Neural crest cell (in vitro differentiated cells): ENCODE data around the gene SUCLG2. TPM values are rescaled to one million over a fixed set of nuclear protein-coding genes. Genes with fewer than 3 reads are reported as not detected.

Experiments used
- DNase-seq: peaks from one replicate; pipeline ENCODE4 v3.0.0; 2021; ENCODE audit warnings: low read depth, mixed read lengths, low spot score
- H3K27ac Mint-ChIP-seq: one replicate; pipeline ENCODE4 v1.8.0; 2021; ENCODE audit warnings: mild to moderate bottlenecking, mixed read lengths; ENCODE audit not compliant: unreplicated experiment
- H3K27me3 Mint-ChIP-seq: 2 replicates; pipeline ENCODE4 v1.8.0; 2021; ENCODE audit warnings: low read depth, mild to moderate bottlenecking, mixed read lengths
- H3K36me3 Mint-ChIP-seq: 2 replicates; pipeline ENCODE4 v1.8.0; 2021; ENCODE audit warnings: low read depth, mild to moderate bottlenecking, mixed read lengths
- H3K4me1 Mint-ChIP-seq: 2 replicates; pipeline ENCODE4 v1.8.0; 2021; ENCODE audit warnings: mixed read lengths
- H3K4me3 Mint-ChIP-seq: one replicate; pipeline ENCODE4 v1.8.0; 2021; ENCODE audit warnings: mild to moderate bottlenecking, mixed read lengths
- H3K9me3 Mint-ChIP-seq: 2 replicates; pipeline ENCODE4 v1.8.0; 2021; ENCODE audit warnings: mixed read lengths
- total RNA-seq: library from RNA; stranded (reverse); gene quantifications from 2 replicates; pipeline ENCODE4 v1.2.1, GENCODE V29; 2021
- TF ChIP-seq, protein P1 (sequence below): fragments of 200-600 bp; sonication (generic); conservative IDR thresholded peaks from 2 replicates; pipeline ENCODE4 v1.5.0; 2021; ENCODE audit warnings: antibody characterized with exemption, mild to moderate bottlenecking

Gene SUCLG2
- total RNA-seq, 1 donor from 2014 or later = 36.4 TPM

DNA sequence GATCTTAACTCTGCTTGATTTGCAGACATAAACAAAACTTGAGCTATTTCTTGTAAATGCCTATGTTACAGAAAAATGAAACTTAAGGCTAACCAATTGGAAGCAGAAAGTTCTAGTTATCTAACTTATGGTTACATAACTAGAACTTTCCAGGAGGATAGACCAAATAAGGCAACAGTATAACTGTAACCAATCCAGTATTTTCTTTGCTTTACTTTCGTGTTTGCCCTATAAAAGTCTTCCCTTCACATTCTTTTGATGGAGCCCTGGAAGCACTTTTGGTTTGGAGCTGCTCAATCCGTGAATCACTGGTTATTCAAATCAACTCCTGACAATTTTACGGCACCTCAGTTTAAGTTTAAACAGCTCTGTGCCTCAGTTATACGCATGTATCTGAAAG, 164.6 kb downstream of the SUCLG2 start:
- TF ChIP-seq, protein P1, sequence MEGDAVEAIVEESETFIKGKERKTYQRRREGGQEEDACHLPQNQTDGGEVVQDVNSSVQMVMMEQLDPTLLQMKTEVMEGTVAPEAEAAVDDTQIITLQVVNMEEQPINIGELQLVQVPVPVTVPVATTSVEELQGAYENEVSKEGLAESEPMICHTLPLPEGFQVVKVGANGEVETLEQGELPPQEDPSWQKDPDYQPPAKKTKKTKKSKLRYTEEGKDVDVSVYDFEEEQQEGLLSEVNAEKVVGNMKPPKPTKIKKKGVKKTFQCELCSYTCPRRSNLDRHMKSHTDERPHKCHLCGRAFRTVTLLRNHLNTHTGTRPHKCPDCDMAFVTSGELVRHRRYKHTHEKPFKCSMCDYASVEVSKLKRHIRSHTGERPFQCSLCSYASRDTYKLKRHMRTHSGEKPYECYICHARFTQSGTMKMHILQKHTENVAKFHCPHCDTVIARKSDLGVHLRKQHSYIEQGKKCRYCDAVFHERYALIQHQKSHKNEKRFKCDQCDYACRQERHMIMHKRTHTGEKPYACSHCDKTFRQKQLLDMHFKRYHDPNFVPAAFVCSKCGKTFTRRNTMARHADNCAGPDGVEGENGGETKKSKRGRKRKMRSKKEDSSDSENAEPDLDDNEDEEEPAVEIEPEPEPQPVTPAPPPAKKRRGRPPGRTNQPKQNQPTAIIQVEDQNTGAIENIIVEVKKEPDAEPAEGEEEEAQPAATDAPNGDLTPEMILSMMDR = no peak
- Mint-ChIP-seq H3K9me3 (no peaks in the 10 kb centered on the region), H3K27ac (no peak overlapping the region), H3K27me3 (no peaks in the 10 kb centered on the region), H3K36me3 (peaks cover 5% of the 10 kb centered on the region), H3K4me3 (no peak overlapping the region), H3K4me1 (peaks cover 4% of the 10 kb centered on the region)
- no peak for DNase-seq

DNA sequence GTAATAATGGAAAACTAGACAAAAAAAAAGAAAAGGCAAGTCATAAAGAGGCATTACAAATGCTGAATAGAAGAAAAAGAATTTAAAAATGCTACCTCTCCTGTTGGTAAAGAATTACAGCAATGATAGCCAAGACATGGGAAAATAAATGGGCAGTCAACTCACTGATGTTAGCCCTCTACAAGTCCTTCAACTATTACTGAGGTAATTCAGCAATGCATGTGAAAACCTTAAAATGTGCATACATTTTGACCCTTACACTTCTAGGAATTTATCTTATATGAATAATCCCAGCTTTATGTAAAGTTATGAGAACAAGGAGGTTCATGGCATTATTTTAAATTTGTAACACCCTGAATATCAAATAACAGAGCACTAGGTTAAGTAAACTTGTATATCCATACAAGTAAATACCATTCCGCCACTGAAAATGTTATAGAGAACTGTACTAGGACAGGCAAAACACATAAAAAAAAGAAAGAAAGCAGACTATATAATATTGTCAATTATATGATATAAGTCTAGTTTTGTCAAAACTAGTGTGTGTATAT, 166.8 kb downstream of the SUCLG2 start:
- Mint-ChIP-seq H3K9me3 (no peaks in the 10 kb centered on the region), H3K27me3 (no peaks in the 10 kb centered on the region), H3K4me1 (peaks cover 4% of the 10 kb centered on the region), H3K4me3 (no peak overlapping the region), H3K27ac (no peak overlapping the region), H3K36me3 (peaks cover 8% of the 10 kb centered on the region)
- DNase-seq = no peak
- TF ChIP-seq, protein P1 = no peak

DNA sequence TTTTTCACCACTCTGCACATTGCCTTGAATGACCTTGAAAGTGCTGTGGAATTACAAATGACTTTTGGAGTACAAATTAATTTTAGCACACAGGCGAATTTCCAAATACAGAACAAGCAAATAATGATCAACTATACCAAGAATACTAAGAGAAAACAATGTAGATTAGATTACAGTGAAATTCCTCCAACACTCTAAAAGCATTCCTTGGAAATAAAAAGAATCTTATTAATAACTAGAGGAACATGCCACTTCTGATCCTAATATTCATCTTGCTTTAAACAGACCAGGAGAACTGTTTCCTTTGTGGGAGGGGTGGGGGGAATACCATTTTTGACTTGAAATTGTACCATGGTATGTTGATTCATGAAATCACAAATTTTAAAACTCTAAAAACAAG, 167.5 kb downstream of the SUCLG2 start:
- Mint-ChIP-seq H3K4me1 (peaks cover 4% of the 10 kb centered on the region), H3K36me3 (peaks cover 11% of the 10 kb centered on the region), H3K27me3 (no peaks in the 10 kb centered on the region), H3K27ac (no peak overlapping the region), H3K4me3 (no peak overlapping the region), H3K9me3 (no peaks in the 10 kb centered on the region)
- TF ChIP-seq, protein P1 = no peak
- DNase-seq = no peak

DNA sequence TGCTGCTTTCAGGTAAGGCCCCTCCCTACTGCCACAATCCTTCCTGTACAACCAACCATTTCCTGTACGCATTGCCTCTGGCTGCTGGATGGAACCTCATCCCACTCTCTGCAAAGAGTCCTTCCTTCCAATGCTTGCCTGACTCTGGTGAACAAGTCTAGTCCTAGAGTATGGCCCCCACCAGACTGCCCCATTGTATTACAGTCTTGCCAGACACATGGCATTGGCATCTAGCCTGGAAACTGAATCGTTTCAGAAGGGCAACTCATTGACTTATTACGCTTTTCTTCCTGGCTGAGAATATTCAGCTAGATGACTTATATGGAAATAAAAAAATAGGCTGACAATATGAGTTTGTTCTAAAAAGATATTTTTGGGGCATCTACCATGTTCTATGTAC, 170.3 kb downstream of the SUCLG2 start:
- no peaks in the 10 kb centered on the region for H3K27me3 Mint-ChIP-seq
- peaks cover 3% of the 10 kb centered on the region for H3K4me1 Mint-ChIP-seq
- no peak overlapping the region for H3K27ac Mint-ChIP-seq
- H3K36me3 Mint-ChIP-seq = peaks cover 13% of the 10 kb centered on the region
- no peak overlapping the region for H3K4me3 Mint-ChIP-seq
- H3K9me3 Mint-ChIP-seq = no peaks in the 10 kb centered on the region
- TF ChIP-seq, protein P1 = no peak
- DNase-seq = no peak

DNA sequence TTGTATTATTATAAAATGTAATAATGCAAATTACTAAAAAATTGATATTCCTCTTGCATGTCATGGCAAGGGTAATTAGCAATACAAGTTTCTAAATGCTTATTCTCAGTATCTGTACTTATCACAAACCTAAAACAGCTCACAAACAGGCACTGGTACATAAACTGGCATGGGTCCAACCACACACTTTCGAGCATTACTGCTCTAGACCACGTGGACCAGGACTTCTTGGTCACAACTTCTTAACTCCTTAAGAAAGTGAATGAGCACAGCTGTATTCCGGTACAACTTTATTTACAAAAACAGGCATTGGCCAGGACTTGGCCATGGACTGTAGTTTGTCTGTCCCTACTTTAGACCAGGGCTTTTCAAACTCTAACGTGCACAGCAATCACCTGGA, 173.3 kb downstream of the SUCLG2 start:
- H3K4me1 Mint-ChIP-seq = no peaks in the 10 kb centered on the region
- H3K4me3 Mint-ChIP-seq = no peak overlapping the region
- no peak overlapping the region for H3K27ac Mint-ChIP-seq
- peaks cover 9% of the 10 kb centered on the region for H3K9me3 Mint-ChIP-seq
- H3K36me3 Mint-ChIP-seq = peaks cover 29% of the 10 kb centered on the region
- TF ChIP-seq, protein P1 = no peak
- no peaks in the 10 kb centered on the region for H3K27me3 Mint-ChIP-seq
- no peak for DNase-seq
